Astrocyte (in vitro differentiated cells and primary cell): ENCODE measurements around the gene PINLYP. TPM values are rescaled to one million over a fixed set of nuclear protein-coding genes. Genes with fewer than 3 reads are reported as not detected.
A peak's percentile ranks its signal among the peaks of the same experiment; 100 is the strongest.

Source experiments
- DNase-seq: peaks from one replicate; pipeline ENCODE4 v3.0.0-alpha.2; 2010; ENCODE audit warnings: low read depth
- FAIRE-seq: peaks from 2 replicates; lab custom pipeline; 2011; peaks lifted over from hg19 to GRCh38; lab: Jason Lieb, UNC
- H2AFZ ChIP-seq: 2 replicates; pipeline ENCODE4 v1.6.0; 2012; ENCODE audit warnings: low read depth, low read length, inconsistent platforms
- H3K27ac ChIP-seq: 2 replicates; pipeline ENCODE4 v1.5.1; 2011; ENCODE audit warnings: low read depth, low read length, inconsistent platforms
- H3K27me3 ChIP-seq: 2 replicates; pipeline ENCODE4 v1.6.0; 2011; ENCODE audit warnings: low read length, inconsistent platforms; ENCODE audit not compliant: insufficient read depth
- H3K36me3 ChIP-seq: 2 replicates; pipeline ENCODE4 v1.5.1; 2011; ENCODE audit warnings: low read length, inconsistent platforms; ENCODE audit not compliant: insufficient read depth
- H3K4me1 ChIP-seq: 2 replicates; pipeline ENCODE4 v1.5.1; 2011; ENCODE audit warnings: low read length, inconsistent platforms; ENCODE audit not compliant: insufficient read depth
- H3K4me2 ChIP-seq: 2 replicates; pipeline ENCODE4 v1.6.0; 2012; ENCODE audit warnings: low read length, inconsistent platforms
- H3K4me3 ChIP-seq: 2 replicates; pipeline ENCODE4 v1.5.1; 2011; ENCODE audit warnings: low read depth, mild to moderate bottlenecking, low read length, inconsistent platforms; ENCODE audit not compliant: insufficient read depth
- H3K79me2 ChIP-seq: 2 replicates; pipeline ENCODE4 v1.6.0; 2012; ENCODE audit warnings: mild to moderate bottlenecking, low read length, inconsistent platforms; ENCODE audit not compliant: insufficient read depth
- H3K9ac ChIP-seq: 2 replicates; pipeline ENCODE4 v1.6.0; 2012; ENCODE audit warnings: mild to moderate bottlenecking, low read length, inconsistent platforms
- H3K9me3 ChIP-seq: 2 replicates; pipeline ENCODE4 v1.5.1; 2012; ENCODE audit warnings: low read depth, mild to moderate bottlenecking, low read length, inconsistent platforms; ENCODE audit not compliant: insufficient read depth
- H4K20me1 ChIP-seq: 2 replicates; pipeline ENCODE4 v1.6.0; 2012; ENCODE audit warnings: low read length, inconsistent platforms; ENCODE audit not compliant: insufficient read depth
- H3K27ac Mint-ChIP-seq: one replicate; pipeline ENCODE4 v1.8.0; 2021; ENCODE audit warnings: mild to moderate bottlenecking, mixed read lengths; ENCODE audit not compliant: unreplicated experiment
- H3K27me3 Mint-ChIP-seq: one replicate; pipeline ENCODE4 v1.8.0; 2021; ENCODE audit warnings: low read depth, mixed read lengths; ENCODE audit not compliant: unreplicated experiment
- H3K36me3 Mint-ChIP-seq: one replicate; pipeline ENCODE4 v1.8.0; 2021; ENCODE audit warnings: low read depth, mixed read lengths; ENCODE audit not compliant: unreplicated experiment
- H3K4me1 Mint-ChIP-seq: one replicate; pipeline ENCODE4 v1.8.0; 2021; ENCODE audit warnings: low read depth, mixed read lengths; ENCODE audit not compliant: unreplicated experiment
- H3K4me3 Mint-ChIP-seq: one replicate; pipeline ENCODE4 v1.8.0; 2021; ENCODE audit warnings: mild to moderate bottlenecking, moderate library complexity, mixed read lengths; ENCODE audit not compliant: unreplicated experiment
- H3K9me3 Mint-ChIP-seq: one replicate; pipeline ENCODE4 v1.8.0; 2021; ENCODE audit warnings: mild to moderate bottlenecking, mixed read lengths; ENCODE audit not compliant: unreplicated experiment
- CTCF ChIP-seq: IDR thresholded peaks from 2 replicates; pipeline ENCODE4 v1.5.1; 2011; ENCODE audit warnings: low read depth, mild to moderate bottlenecking, inconsistent platforms, low read length, moderate library complexity; ENCODE audit not compliant: insufficient read depth
- EZH2 ChIP-seq: IDR thresholded peaks from 2 replicates; pipeline ENCODE4 v1.6.1; 2012; ENCODE audit warnings: mild to moderate bottlenecking, low read length, inconsistent platforms; ENCODE audit not compliant: insufficient read depth
- total RNA-seq: library from RNA; stranded (reverse); gene quantifications from 2 replicates; pipeline ENCODE4 v1.2.1, GENCODE V29; 2021

Gene PINLYP
- total RNA-seq, 1 donor from 2014 or later, result 0.30 TPM

GRCh38 chr19:43526884-43527859 lies 48.4 kb upstream of the PINLYP start, which contains the start of gene ETHE1:
ETHE1 (minus strand) TSS chr19:43527201; CDS start chr19:43527177, 24 bp downstream.
- peaks cover 17% of the 10 kb centered on the region for H4K20me1 ChIP-seq
- Mint-ChIP-seq H3K9me3 (no peaks in the 10 kb centered on the region), H3K27me3 (no peaks in the 10 kb centered on the region), H3K4me1 (peaks cover 20% of the 10 kb centered on the region), H3K36me3 (no peaks in the 10 kb centered on the region), H3K27ac (peak within 1 kb of the TSS; percentile 28), H3K4me3 (peak within 1 kb of the TSS; percentile 94)
- no peak for FAIRE-seq
- no peak for TF ChIP-seq CTCF
- no peak for TF ChIP-seq EZH2
- H3K36me3 ChIP-seq, result no peaks in the 10 kb centered on the region
- no peak for DNase-seq
- peaks cover 35% of the 10 kb centered on the region for H3K79me2 ChIP-seq
- no peaks in the 10 kb centered on the region for H3K9me3 ChIP-seq
- peak within 1 kb of the TSS; percentile 79 for H2AFZ ChIP-seq
- peak within 1 kb of the TSS; percentile 83 for H3K4me3 ChIP-seq
- H3K4me2 ChIP-seq, result peak within 1 kb of the TSS; percentile 99
- H3K4me1 ChIP-seq, result peaks cover 16% of the 10 kb centered on the region
- peak within 1 kb of the TSS; percentile 89 for H3K9ac ChIP-seq
- peak within 1 kb of the TSS; percentile 60 for H3K27ac ChIP-seq
- H3K27me3 ChIP-seq, result no peaks in the 10 kb centered on the region

- Mint-ChIP-seq H3K36me3 (no peaks in the 10 kb centered on the region), H3K27ac (no peak overlapping the region), H3K4me1 (peaks cover 17% of the 10 kb centered on the region), H3K4me3 (no peak overlapping the region), H3K27me3 (no peaks in the 10 kb centered on the region), H3K9me3 (no peaks in the 10 kb centered on the region)
- no peaks in the 10 kb centered on the region for H3K9me3 ChIP-seq
- H3K27me3 ChIP-seq, result no peaks in the 10 kb centered on the region
- TF ChIP-seq CTCF, result no peak
- TF ChIP-seq EZH2, result no peak
- no peak overlapping the region for H3K27ac ChIP-seq
- no peaks in the 10 kb centered on the region for H3K36me3 ChIP-seq
- peaks cover 25% of the 10 kb centered on the region for H3K4me1 ChIP-seq
- H3K79me2 ChIP-seq, result peaks cover 31% of the 10 kb centered on the region
- no peak overlapping the region for H3K9ac ChIP-seq
- H2AFZ ChIP-seq, result no peak overlapping the region
- peaks cover 13% of the 10 kb centered on the region for H4K20me1 ChIP-seq
- FAIRE-seq (no peak), DNase-seq (no peak)
- peak overlapping the region; percentile 99 for H3K4me2 ChIP-seq
- H3K4me3 ChIP-seq, result no peak overlapping the region
Observed at GRCh38 chr19:43527860-43528622, 47.6 kb upstream of the PINLYP start.
